ENCODE data around the gene NTN4.
"Not testable (repeated sequence)": the region's sequence is repeated elsewhere in the genome, so short reads cannot be mapped to it uniquely, and the experiment has no call there.

The NTN4 gene

DNA sequence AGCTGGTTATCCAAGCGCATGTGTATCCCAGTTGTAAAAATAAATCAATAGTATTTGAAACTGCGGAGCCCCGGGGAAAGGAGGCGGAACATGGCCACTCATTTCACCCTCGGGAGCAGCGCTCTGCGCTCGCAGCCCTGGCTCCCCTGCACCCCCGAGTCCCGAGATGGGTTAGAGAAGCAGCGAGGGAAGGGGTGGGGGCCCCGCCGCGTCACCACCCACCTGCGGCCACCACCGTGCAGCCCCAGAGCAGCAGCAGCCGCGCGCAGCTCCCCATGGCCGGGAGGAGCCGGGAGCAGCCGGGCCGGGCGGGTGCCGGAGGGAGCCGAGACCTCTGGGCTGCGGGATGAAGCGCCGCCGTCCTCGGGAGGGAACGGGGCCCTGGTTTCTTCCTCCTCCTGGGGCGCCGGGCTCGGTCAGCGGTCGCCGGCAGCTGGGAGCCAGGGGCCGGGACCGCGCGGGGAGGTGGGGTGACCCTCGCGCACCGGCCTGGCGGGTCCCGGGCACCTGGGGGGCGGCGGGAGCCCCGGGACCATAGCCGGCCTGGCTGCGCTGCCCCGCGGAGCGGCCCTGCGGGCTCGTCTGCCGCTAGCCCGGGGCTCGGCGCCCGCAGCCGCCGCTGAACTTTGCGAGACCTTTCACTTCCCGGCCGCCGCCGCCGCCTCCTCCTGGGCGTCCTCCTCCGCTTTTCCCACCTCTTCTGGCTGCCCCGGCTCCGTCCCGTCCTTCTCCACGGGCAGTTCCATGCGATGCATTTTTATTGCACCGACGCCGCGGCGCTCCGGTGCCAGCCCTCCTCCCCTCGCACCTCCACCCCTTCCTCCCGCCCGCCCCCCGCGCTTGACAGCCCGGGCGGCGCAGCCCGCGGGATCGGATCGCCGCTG is at the start of gene NTN4:
Gene NTN4 (minus strand): TSS at position 732 of the 884 bp plus-strand sequence. CDS start 455 bp downstream, at position 277.
- no peaks in the 10 kb centered on the region for H3K9me3 Mint-ChIP-seq
- H3K27ac Mint-ChIP-seq: no peak within 1 kb of the TSS
- H3K36me3 Mint-ChIP-seq (ENCODE audit: low read depth): no peaks in the 10 kb centered on the region
- H3K27me3 Mint-ChIP-seq (ENCODE audit: low read depth): peaks cover 91% of the 10 kb centered on the region
- peak within 1 kb of the TSS; percentile 80 for H3K4me3 Mint-ChIP-seq
- H3K4me1 Mint-ChIP-seq (ENCODE audit: low read depth): peaks cover 10% of the 10 kb centered on the region

DNA sequence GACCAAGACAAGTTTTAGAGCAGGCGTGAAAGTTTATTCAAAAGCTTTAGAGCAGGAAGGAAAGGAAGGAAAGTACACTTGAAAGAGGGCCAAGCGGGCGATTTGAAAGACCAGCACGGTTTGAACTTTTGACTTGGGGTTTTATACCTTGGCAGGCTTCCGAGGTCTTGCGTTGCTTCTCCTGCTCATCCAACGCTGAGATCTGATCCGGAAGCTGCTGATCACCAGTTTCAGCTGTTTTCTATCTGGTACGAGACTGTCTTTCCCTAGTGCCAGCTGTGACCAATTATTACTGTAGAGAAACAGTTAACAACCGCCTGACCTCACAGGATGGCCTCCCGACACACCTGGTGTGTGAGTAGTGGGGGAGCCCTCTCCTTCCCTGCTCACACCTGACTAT is 47.6 kb upstream of the NTN4 start:
- H3K4me3 Mint-ChIP-seq: no peak overlapping the region
- H3K4me1 Mint-ChIP-seq (ENCODE audit: low read depth): peaks cover 2% of the 10 kb centered on the region
- peaks cover 31% of the 10 kb centered on the region for H3K27me3 Mint-ChIP-seq (ENCODE audit: low read depth)
- no peaks in the 10 kb centered on the region for H3K9me3 Mint-ChIP-seq
- H3K36me3 Mint-ChIP-seq (ENCODE audit: low read depth): no peaks in the 10 kb centered on the region
- H3K27ac Mint-ChIP-seq: no peak overlapping the region

DNA sequence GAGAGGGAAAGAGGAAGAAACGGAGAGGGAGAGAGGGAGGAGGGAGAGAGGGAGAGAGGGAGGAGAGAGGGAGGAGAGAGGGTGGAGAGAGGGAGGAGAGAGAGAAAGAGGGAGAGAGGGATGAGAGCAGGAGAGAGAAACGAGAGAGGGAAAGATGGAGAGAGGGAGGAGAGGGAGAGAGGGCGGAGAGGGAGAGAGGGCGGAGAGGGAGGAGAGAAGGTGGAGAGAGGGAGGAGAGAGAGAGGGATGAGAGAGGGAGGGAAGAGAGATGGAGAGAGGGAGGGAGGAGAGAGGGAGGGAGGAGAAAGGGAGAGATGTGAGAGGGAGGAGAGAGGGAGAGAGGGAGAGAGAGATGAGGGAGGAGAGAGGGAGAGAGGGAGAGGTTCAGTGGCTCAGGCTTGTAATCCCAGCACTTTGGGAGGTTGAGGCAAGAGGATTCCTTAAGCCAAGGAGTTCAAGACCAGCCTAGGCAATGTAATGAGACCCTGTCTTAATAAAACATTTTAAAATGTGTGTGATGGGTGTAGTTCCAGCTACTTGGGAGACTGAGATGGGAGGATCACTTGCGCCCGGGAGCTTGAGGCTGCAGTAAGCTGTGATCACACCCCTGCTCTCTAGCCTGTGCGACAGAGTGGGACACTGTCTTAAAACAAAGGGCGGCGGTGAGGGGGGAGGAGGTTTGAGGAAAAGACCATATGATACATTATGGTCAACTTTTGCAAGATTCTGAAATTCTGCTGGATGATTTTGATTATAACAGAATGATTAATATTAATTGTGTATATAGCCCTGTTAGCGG is 46.9 kb upstream of the NTN4 start:
- Mint-ChIP-seq H3K4me3 (no peak overlapping the region), H3K9me3 (no peaks in the 10 kb centered on the region), H3K27ac (no peak overlapping the region)

DNA sequence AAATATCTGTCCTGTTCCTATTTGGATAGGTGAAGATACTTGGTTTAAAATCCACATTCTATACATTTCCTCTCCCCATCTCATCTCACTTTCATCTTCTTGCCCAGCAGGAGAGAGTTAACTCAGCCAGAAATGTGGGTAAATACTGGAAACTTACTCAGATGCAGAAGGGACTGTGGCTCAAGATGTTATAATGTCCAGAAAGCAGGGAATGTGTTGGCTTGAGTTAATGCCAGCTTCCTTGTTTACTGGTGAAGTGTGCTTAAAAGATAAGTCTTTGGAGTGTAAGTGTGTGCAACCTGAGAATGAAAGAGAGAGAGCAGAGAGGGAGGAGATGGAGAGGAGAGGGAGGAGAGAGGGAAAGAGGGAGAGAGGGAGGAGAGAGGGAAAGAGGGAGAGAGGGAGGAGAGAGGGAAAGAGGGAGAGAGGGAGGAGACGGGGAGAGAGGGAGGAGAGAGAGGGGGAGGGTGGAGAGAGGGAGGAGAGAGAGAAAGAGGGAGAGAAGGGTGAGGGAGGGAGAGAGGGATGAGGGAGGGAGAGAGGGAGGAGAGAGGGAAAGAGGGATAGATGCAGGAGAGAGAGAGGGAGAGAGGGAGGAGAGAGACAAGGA is 46.2 kb upstream of the NTN4 start:
- Mint-ChIP-seq H3K27ac (no peak overlapping the region), H3K9me3 (no peaks in the 10 kb centered on the region), H3K4me3 (no peak overlapping the region), H3K36me3 (ENCODE audit: low read depth) (no peaks in the 10 kb centered on the region), H3K27me3 (ENCODE audit: low read depth) (peaks cover 30% of the 10 kb centered on the region), H3K4me1 (ENCODE audit: low read depth) (peaks cover 2% of the 10 kb centered on the region)

More for the DNA sequence above, 46.9 kb upstream of the NTN4 start:
- Mint-ChIP-seq H3K4me1 (ENCODE audit: low read depth) (peaks cover 2% of the 10 kb centered on the region), H3K27me3 (ENCODE audit: low read depth) (peaks cover 27% of the 10 kb centered on the region), H3K36me3 (ENCODE audit: low read depth) (no peaks in the 10 kb centered on the region)

DNA sequence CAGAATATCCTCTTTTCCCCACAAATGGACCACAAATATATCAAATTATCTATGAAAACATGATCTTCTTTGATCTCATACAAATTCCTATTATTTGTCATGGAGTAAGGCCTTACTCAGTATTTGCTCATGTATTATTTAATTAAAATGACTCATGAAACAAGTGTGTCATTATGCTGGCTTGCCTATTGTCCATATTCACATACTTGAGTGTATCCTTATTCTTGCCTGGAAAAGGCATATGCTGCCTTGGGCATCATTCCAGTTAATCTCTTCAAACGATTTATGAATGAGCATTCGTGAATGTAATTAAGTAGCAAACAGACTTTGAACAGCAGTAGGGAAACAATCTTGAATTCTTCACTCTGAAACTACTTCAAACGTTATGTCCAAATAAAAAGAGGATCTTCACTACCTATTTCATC is 45.6 kb upstream of the NTN4 start:
- peaks cover 2% of the 10 kb centered on the region for H3K4me1 Mint-ChIP-seq (ENCODE audit: low read depth)
- H3K9me3 Mint-ChIP-seq: no peaks in the 10 kb centered on the region
- H3K4me3 Mint-ChIP-seq: no peak overlapping the region

DNA sequence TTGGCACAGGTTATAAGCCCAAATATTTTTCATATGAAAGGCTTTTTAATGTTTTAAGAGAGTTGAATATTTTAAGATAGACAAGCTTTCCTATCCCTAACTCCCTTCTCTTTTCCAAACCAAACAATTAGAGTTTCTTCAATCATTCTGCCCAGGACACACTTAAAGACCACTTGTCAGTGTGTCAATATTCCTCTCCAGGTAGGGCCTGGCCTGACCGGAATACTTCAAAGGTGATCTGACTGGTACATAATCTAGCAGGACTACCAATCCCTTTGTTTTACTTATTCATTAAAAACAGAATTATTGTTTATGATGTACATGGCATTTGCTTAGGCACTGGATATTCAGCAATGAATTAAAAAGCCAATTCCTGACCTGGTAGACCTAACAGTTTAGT is 44.0 kb upstream of the NTN4 start:
- no peaks in the 10 kb centered on the region for H3K9me3 Mint-ChIP-seq
- H3K4me3 Mint-ChIP-seq: no peak overlapping the region
- no peaks in the 10 kb centered on the region for H3K36me3 Mint-ChIP-seq (ENCODE audit: low read depth)
- no peak overlapping the region for H3K27ac Mint-ChIP-seq
- peaks cover 2% of the 10 kb centered on the region for H3K4me1 Mint-ChIP-seq (ENCODE audit: low read depth)
- H3K27me3 Mint-ChIP-seq (ENCODE audit: low read depth): peaks cover 37% of the 10 kb centered on the region

More for the DNA sequence above, 45.6 kb upstream of the NTN4 start:
- H3K27ac Mint-ChIP-seq: no peak overlapping the region
- peaks cover 30% of the 10 kb centered on the region for H3K27me3 Mint-ChIP-seq (ENCODE audit: low read depth)
- no peaks in the 10 kb centered on the region for H3K36me3 Mint-ChIP-seq (ENCODE audit: low read depth)

DNA sequence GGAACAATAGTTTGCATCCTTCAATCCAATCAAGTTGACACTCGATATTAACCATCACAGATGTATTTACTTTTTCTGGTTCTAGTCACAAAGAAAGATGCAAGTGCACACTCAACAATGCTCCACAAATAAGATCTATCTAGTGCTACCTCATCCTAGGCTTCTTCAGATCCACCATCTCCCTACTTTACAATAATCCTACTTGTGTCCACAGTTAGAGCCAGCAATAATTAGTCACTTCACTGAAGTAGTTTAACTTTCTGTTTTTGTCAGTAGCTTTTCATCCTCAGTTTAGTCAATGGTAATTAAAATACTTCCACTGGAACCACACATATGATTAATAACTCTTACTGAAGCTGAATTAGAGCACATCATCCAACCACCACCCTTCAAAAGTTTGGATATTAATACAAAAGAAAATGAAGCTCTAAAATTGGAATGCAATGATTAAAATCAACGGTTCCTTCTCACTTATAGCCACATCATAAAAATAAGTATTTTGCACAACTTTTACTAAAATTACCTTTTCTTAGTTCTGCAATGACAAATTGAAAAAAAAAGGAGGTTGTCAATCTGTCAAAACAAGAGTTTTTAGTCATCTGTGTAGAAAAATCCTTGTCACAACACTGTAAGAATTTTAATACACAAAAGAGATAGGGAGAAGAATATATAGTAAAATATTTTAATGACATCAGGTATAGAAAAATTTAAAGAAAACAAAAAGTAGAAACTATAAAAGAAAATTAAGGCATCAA is 39.9 kb upstream of the NTN4 start:
- H3K9me3 Mint-ChIP-seq: no peaks in the 10 kb centered on the region
- no peak overlapping the region for H3K27ac Mint-ChIP-seq
- peaks cover 19% of the 10 kb centered on the region for H3K27me3 Mint-ChIP-seq (ENCODE audit: low read depth)
- H3K4me3 Mint-ChIP-seq: no peak overlapping the region
- no peaks in the 10 kb centered on the region for H3K4me1 Mint-ChIP-seq (ENCODE audit: low read depth)
- no peaks in the 10 kb centered on the region for H3K36me3 Mint-ChIP-seq (ENCODE audit: low read depth)

DNA sequence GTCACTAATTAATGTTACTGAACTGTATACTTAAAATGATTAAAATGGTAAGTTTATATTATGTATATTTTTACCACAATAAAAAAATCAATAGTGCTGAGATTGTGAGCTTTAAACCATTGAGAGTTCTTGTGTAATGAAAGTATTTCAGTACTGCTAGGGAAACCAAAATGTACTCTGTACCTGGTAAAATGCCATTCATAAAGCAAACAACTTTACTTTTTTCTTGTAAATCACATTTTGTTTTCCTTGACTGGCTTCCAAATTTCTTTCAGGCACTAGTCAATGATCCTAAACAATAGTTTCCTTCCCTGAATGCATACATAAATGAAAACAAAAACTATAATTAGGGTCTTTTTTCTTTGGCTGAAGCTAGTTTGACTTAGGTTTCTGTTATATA is 38.8 kb upstream of the NTN4 start:
- H3K4me1 Mint-ChIP-seq (ENCODE audit: low read depth): no peaks in the 10 kb centered on the region
- peaks cover 16% of the 10 kb centered on the region for H3K27me3 Mint-ChIP-seq (ENCODE audit: low read depth)
- H3K27ac Mint-ChIP-seq: no peak overlapping the region
- H3K4me3 Mint-ChIP-seq: no peak overlapping the region
- H3K36me3 Mint-ChIP-seq (ENCODE audit: low read depth): no peaks in the 10 kb centered on the region
- no peaks in the 10 kb centered on the region for H3K9me3 Mint-ChIP-seq

DNA sequence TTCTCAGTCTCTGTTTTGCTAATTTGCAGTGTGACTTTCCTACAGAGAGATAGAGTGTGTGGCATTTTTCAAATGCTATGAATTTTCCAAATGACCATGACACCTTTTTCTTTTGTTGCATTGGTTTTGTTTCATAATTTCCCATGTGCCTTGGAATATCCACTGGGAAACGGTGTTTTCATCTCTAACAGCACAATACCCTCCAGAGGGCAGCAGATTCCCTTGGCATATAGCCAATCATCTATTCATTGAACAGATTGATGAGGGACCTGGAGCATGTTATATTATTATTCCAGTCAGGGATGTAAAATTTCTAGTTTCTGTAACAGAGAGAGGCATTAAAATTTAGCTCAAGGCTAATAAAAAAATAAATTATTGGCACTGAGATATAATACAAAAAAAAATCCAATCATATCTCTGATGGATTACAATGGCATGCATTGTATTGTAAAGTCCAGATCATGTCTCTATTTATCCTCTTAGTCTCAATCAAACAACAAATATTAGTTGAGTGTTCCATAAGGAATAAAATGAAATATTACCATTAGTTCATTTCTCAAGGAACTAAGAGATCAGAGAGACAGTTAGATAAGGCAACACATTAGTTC is 29.6 kb upstream of the NTN4 start:
- Mint-ChIP-seq H3K27ac (no peak overlapping the region), H3K27me3 (ENCODE audit: low read depth) (peaks cover 21% of the 10 kb centered on the region), H3K36me3 (ENCODE audit: low read depth) (no peaks in the 10 kb centered on the region), H3K9me3 (no peaks in the 10 kb centered on the region), H3K4me1 (ENCODE audit: low read depth) (no peaks in the 10 kb centered on the region), H3K4me3 (no peak overlapping the region)

DNA sequence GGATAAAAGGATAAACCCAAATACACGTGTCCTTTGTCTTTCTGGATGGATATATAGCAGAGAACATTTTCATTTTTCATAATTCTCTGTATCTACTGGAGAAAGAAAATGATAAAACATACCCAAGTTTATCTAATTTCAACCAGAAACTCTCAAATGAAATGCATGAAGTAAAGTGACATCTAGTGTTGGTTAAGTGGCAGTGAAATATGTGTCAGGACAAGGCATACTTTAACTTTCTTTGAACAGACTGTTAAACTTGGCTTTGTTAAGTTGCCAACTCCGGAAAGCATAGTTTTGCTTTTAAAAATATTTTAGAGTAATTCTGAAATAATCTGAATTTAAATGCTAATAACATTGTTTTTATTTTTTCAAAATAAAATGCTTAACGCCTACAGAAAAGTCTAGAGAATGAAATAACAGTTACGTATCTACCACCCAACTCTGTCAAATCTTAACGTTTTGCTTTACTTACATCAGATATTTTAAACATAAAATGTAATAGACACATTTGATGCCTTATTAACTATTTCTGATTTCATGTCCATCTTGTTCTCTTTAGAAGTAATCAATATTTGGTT is 25.2 kb upstream of the NTN4 start:
- Mint-ChIP-seq H3K4me3 (no peak overlapping the region), H3K36me3 (ENCODE audit: low read depth) (no peaks in the 10 kb centered on the region), H3K4me1 (ENCODE audit: low read depth) (no peaks in the 10 kb centered on the region), H3K27me3 (ENCODE audit: low read depth) (peaks cover 8% of the 10 kb centered on the region), H3K27ac (no peak overlapping the region), H3K9me3 (no peaks in the 10 kb centered on the region)

DNA sequence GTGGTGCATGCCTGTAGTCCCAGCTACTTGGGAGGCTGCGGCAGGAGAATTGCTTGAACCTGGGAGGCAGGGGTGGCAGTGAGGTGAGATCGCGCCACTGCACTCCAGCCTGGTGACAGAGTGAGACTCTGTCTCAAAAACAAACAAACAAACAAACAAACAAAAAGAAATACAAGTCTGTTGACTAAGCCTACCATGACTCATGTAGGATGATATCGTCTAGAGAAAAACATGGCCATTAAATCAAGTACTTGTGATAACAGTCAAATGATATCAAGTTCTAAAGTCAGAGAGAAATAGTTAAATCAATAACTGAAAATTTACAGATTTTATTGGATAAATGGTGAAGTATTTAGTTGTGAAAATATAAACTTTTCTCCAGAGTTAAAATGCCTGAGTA is 21.6 kb upstream of the NTN4 start:
- H3K36me3 Mint-ChIP-seq (ENCODE audit: low read depth); H3K9me3 Mint-ChIP-seq; H3K27me3 Mint-ChIP-seq (ENCODE audit: low read depth); H3K27ac Mint-ChIP-seq; H3K4me3 Mint-ChIP-seq; H3K4me1 Mint-ChIP-seq (ENCODE audit: low read depth): not testable (repeated sequence)

DNA sequence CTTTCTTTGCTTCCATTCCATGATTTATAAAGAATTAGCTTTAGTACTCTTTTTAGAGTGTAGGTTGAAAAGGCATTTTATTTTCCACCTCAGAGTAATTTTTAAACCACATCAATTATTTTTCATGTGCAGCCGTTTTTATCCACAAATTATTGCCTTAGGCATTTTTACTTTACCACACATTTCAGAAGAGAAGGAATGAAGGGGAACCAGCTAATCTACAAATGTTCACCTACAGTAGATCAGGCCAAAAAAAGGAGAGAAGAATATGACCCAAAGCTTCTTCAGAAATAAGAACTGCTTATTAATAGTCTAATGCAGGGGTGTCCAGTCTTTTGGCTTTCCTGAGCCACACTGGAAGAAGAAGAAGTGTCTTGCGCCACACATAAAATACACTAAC is 19.8 kb upstream of the NTN4 start:
- Mint-ChIP-seq H3K4me1 (ENCODE audit: low read depth) (no peaks in the 10 kb centered on the region), H3K36me3 (ENCODE audit: low read depth) (no peaks in the 10 kb centered on the region), H3K4me3 (no peak overlapping the region), H3K27ac (no peak overlapping the region), H3K9me3 (no peaks in the 10 kb centered on the region), H3K27me3 (ENCODE audit: low read depth) (peaks cover 15% of the 10 kb centered on the region)

DNA sequence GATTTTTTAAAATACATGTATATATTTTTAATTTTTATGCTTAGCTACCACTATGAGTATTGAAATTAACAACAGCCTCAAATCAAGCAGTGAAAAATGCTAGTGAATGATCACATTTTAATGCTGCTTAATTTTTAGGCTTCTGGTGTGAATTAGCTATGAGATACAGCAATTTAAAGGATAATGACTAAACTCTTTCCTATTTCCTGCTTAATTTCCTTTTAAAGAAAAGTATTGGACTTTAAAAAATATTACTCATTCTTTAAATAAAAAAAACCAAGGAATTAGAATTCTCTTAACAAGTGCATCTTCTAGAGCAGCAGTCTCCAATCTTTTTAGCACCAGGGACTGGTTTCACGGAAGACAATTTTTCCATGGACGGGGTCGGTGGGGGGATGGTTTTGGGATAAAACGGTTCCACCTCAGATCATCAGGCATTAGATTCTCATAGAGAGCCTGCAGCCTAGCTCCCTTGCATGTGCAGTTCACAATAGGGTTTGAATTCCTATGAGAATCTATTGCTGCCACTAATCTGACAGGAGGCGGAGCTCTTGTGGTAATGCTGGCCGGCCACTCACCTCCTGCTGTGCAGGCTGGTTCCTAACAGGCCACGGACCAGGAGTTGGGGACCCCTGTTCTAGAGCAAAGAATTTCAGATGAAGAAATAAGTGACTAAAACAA is 18.6 kb upstream of the NTN4 start:
- H3K9me3 Mint-ChIP-seq: no peaks in the 10 kb centered on the region
- H3K4me1 Mint-ChIP-seq (ENCODE audit: low read depth): no peaks in the 10 kb centered on the region
- no peak overlapping the region for H3K27ac Mint-ChIP-seq
- H3K36me3 Mint-ChIP-seq (ENCODE audit: low read depth): no peaks in the 10 kb centered on the region
- H3K4me3 Mint-ChIP-seq: no peak overlapping the region
- peaks cover 26% of the 10 kb centered on the region for H3K27me3 Mint-ChIP-seq (ENCODE audit: low read depth)
